Ishikawa (cell line): ENCODE data around the gene GOLT1B.

ENCODE experiments used
- CEBPB ChIP-seq: IDR thresholded peaks from 2 replicates; pipeline ENCODE4 v1.6.1; 2012
- CREB1 ChIP-seq: IDR thresholded peaks from 2 replicates; pipeline ENCODE4 v1.6.1; 2012; ENCODE audit warnings: low read depth
- EGR1 ChIP-seq: IDR thresholded peaks from 2 replicates; pipeline ENCODE4 v1.6.1; 2012
- EP300 ChIP-seq: IDR thresholded peaks from 2 replicates; pipeline ENCODE4 v1.6.1; 2012; ENCODE audit warnings: borderline replicate concordance
- FOXM1 ChIP-seq: IDR thresholded peaks from 2 replicates; pipeline ENCODE4 v1.6.1; 2012; ENCODE audit warnings: low read depth, borderline replicate concordance
- MAX ChIP-seq: IDR thresholded peaks from 2 replicates; pipeline ENCODE4 v1.6.1; 2012
- NFIC ChIP-seq: IDR thresholded peaks from 2 replicates; pipeline ENCODE4 v1.6.1; 2012
- RAD21 ChIP-seq: IDR thresholded peaks from 2 replicates; pipeline ENCODE4 v1.6.1; 2012; ENCODE audit warnings: low read depth
- REST ChIP-seq: IDR thresholded peaks from 2 replicates; pipeline ENCODE4 v1.6.1; 2012; ENCODE audit warnings: low read depth, mild to moderate bottlenecking
- TAF1 ChIP-seq: IDR thresholded peaks from 2 replicates; pipeline ENCODE4 v1.6.1; 2012; ENCODE audit warnings: low read depth, mild to moderate bottlenecking
- TCF12 ChIP-seq: IDR thresholded peaks from 2 replicates; pipeline ENCODE4 v1.6.1; 2012; ENCODE audit warnings: low read depth
- TEAD4 ChIP-seq: IDR thresholded peaks from 2 replicates; pipeline ENCODE4 v1.6.1; 2012
- USF1 ChIP-seq: IDR thresholded peaks from 2 replicates; pipeline ENCODE4 v1.6.1; 2012
- YY1 ChIP-seq: IDR thresholded peaks from 2 replicates; pipeline ENCODE4 v1.6.1; 2012; ENCODE audit warnings: low read depth
- ZBTB7A ChIP-seq: IDR thresholded peaks from 2 replicates; pipeline ENCODE4 v1.6.1; 2012; ENCODE audit warnings: low read depth

The GOLT1B gene

GRCh38 chr12:21529456-21529855 lies 27.9 kb downstream of the GOLT1B start:
- TF ChIP-seq USF1 (no peak), CREB1 (no peak), FOXM1 (no peak), TAF1 (no peak), ZBTB7A (no peak)

GRCh38 chr12:21538061-21538653 lies 36.6 kb downstream of the GOLT1B start:
- no peak for TF ChIP-seq MAX
- no peak for TF ChIP-seq YY1
- no peak for TF ChIP-seq CREB1
- TF ChIP-seq USF1: no peak
- TF ChIP-seq ZBTB7A: no peak
- no peak for TF ChIP-seq NFIC
- TF ChIP-seq EGR1: no peak
- TF ChIP-seq TCF12: no peak
- TF ChIP-seq FOXM1: no peak
- no peak for TF ChIP-seq TEAD4
- TF ChIP-seq RAD21: no peak
- no peak for TF ChIP-seq TAF1
- no peak for TF ChIP-seq REST
- TF ChIP-seq CEBPB: no peak
- TF ChIP-seq EP300: no peak

GRCh38 chr12:21539797-21540196 lies 38.2 kb downstream of the GOLT1B start:
- TF ChIP-seq TAF1 (no peak), YY1 (no peak), EGR1 (no peak), MAX (no peak), TCF12 (no peak), ZBTB7A (no peak)

GRCh38 chr12:21541773-21542172 lies 40.2 kb downstream of the GOLT1B start:
- TF ChIP-seq NFIC (no peak), ZBTB7A (no peak), FOXM1 (no peak), EGR1 (no peak), EP300 (no peak), TCF12 (no peak), RAD21 (no peak), MAX (no peak), CREB1 (no peak), TEAD4 (no peak), REST (no peak), CEBPB (no peak), TAF1 (no peak)

GRCh38 chr12:21542403-21542802 lies 40.8 kb downstream of the GOLT1B start:
- TF ChIP-seq TEAD4: no peak
- no peak for TF ChIP-seq USF1
- no peak for TF ChIP-seq MAX
- TF ChIP-seq EGR1: no peak
- TF ChIP-seq EP300: no peak
- no peak for TF ChIP-seq CREB1
- TF ChIP-seq TAF1: no peak
- no peak for TF ChIP-seq YY1
- TF ChIP-seq NFIC: no peak
- TF ChIP-seq REST: no peak
- TF ChIP-seq TCF12: no peak
- TF ChIP-seq RAD21: no peak
- no peak for TF ChIP-seq FOXM1
- no peak for TF ChIP-seq ZBTB7A
- no peak for TF ChIP-seq CEBPB
